Measurements from ENCODE around the gene C3orf62.
"Not testable (repeated sequence)": the region's sequence is repeated elsewhere in the genome, so short reads cannot be mapped to it uniquely, and the experiment has no call there.

C3orf62 gene

GRCh38 chr3:49266410-49267095 lies 10.5 kb downstream of the C3orf62 start:
- DNase-seq: no peak

DNA sequence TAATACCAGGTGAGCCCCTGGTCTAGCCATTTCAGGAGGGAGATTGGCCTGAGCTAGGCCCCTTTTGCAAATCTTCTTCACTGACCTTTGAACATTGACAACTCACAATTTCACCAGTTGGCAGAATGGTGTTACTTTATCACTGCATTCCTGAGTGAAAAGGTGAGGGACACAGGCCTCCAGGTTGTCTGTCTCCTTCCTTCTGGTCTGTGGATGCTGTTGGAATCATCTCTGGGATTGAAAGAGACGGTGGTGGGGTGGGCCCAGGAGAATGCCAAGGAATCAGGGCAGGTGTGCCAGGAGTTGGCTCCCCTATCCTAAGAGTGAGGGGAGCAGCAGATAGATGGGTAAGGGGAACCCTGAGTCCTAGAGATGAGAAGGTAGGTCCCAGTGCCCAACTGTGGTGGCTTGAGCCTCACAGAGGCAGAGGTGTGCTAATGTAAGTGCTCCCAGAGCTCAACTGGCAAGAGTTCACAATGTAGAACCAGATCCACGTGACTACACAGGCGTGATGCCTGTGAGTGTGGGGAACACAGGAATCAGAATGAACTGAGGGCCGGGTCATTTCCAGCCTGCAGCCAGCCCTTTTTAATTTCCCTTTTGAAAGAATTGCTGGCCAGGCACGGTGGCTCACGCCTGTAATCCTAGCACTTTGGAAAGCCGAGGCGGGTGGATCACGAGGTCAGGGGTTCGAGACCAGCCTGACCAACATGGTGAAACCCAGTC lies 11.2 kb downstream of the C3orf62 start:
- no peak for DNase-seq

GRCh38 chr3:49263159-49263889 lies 13.7 kb downstream of the C3orf62 start:
- no peak for DNase-seq

DNA sequence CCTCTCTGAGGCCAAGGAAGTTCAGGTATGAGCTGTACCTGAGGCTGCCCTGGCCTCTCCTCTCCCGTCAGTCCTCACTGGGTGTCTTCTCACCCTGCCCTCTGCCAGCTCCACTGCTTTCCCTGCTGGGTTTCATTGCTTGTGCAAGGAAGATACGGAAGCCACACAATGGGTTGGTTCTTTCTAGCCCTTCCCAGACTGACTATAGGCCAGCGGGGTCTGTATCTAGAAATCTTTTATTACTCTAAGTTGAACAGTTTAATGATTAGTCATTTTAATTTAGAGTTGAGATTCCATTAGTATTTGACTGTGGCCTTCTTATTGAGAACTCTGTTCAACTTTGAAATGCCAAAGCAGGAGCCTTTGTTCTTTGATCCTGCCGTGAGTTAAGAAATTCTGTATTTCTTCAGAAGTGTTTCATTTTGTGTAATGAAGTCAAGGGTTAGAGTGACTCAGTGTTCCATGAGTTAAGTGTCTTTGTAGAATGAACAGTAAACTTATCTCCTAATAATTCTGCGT lies 16.2 kb downstream of the C3orf62 start:
- DNase-seq: no peak

- no peak for DNase-seq
Observed at GRCh38 chr3:49257187-49257586, 19.8 kb downstream of the C3orf62 start.

DNA sequence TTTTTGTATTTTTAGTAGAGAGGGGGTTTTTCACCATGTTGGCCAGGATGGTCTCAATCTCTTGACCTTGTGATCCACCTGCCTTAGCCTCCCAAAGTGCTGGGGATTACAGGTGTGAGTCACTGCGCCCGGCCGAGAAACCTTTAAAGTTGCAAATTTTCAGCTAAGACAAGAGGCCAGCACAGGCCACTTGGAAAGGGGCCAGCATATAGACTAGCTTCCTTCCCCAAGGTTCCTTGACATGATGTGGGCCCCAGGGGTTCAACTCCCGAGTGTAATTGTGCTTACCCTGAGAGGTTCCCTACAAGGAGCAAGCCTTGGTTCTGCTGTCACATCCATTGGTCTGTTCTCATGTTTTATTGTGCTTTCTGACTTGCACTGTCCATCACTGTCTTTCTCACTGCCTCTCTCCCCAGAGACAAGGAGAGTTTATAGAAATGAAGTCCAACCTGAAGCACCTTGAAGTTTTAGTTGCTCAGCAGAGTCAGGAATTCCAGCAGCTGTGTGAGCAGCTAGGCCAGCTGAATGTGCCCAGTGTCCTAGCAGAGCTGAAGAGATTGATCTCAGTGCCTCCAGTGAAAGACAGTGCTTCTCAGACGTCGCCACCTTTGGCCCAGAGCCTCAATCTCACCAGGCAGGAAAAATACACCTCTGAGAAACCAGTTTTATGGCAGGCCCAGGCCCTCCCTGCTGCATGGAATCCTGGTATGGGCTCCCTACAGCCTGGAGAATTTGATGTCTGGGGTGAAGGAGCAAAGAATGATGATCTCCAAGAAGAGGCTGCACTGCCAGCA lies 21.1 kb downstream of the C3orf62 start:
- no peak for DNase-seq

DNA sequence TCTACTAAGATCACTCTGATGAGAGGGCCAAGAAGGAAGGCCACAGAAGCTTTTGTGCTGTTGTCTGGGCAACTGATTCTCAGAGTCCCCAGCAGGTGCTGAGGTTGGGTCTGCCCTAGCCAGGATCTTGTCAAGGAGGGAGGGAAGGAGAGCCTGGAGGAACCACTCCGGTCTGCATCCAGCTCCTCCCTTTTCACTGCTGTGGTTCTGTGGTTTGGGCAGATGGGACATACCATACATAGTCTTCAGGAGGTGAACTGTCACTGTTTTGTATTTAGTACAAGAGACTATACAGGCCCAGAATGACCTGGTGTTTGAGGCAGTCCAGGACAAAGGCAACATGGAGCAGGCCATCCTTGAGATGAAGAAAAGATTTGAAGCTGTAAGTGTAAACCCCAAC lies 21.9 kb downstream of the C3orf62 start:
- no peak for DNase-seq

- DNase-seq: no peak
Observed at GRCh38 chr3:49253512-49253911, 23.5 kb downstream of the C3orf62 start.

DNA sequence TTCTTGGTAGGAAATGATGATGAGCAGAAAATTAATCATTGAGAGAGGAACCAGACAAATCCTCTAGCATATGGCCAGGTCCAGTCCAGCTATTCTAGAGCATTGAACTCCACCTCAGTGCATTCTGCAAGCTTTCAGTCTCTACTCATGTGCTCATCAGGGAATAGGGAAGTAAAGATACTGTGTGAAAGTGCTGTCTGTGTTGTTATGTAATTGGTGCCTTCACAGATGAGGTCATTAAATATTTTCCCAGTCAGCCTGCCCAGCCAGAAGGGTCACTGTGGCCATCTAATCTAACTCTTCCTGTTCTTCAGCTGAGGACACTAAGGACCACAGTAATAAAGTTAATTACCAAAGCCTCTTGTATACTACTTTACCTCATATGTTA lies 28.2 kb downstream of the C3orf62 start:
- no peak for DNase-seq

- DNase-seq: no peak
Observed at GRCh38 chr3:49244581-49245205, 32.3 kb downstream of the C3orf62 start.

- not testable (repeated sequence) for DNase-seq
Observed at GRCh38 chr3:49240091-49240490, 36.9 kb downstream of the C3orf62 start.

- DNase-seq: no peak
Observed at GRCh38 chr3:49238274-49239127, 38.5 kb downstream of the C3orf62 start.

GRCh38 chr3:49237344-49237743 lies 39.7 kb downstream of the C3orf62 start:
- DNase-seq: no peak

GRCh38 chr3:49236226-49236625 lies 40.8 kb downstream of the C3orf62 start:
- no peak for DNase-seq

DNA sequence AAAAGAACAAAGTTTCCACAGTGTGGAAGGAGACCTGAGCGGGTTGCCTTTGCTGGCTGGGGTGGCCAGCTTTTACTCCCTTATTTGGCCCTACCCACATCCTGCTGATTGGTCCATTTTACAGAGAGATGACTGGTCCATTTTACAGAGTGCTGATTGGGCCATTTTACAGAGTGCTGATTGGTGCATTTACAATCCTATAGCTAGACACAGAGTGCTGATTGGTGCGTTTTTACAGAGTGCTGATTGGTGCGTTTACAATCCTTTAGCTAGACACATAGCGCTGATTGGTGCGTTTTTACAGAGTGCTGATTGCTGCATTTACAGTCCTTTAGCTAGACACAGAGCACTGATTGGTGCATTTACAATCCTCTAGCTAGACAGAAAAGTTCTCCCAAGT lies 48.2 kb downstream of the C3orf62 start:
- DNase-seq: not testable (repeated sequence)

GRCh38 chr3:49222002-49222401 lies 55.0 kb downstream of the C3orf62 start:
- DNase-seq: no peak

GRCh38 chr3:49220985-49221563 lies 56.0 kb downstream of the C3orf62 start:
- not testable (repeated sequence) for DNase-seq

GRCh38 chr3:49219132-49219531 lies 57.9 kb downstream of the C3orf62 start:
- DNase-seq: no peak
